Medulla oblongata (tissue), 1 donor: ENCODE data around the gene HELT.
A peak's percentile ranks its signal among the peaks of the same experiment; 100 is the strongest.
"Not testable (repeated sequence)": the region's sequence is repeated elsewhere in the genome, so short reads cannot be mapped to it uniquely, and the experiment has no call there.

Experiments
- DNase-seq: peaks from one replicate; pipeline ENCODE4 v3.0.0-alpha.2; 2015; ENCODE audit errors: extremely low spot score

Gene HELT

DNA sequence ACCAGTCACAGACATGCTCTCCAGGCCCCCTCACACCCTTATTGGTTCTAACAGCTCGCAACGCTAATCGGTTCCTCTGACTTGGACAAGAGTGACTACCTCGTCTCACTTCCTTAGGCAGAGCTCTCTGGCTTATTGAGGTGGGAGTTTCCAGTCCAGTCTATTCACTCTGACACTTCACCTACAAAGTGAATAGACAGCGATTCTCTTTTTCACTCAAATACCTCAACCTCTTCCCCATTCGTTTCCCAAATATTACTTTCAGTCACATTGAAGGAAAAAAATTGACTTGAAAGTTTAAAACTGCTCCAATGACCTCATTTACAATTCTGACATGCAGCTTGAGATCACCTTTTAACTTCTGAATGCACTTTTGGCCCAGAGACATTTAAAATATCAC is 17.7 kb downstream of the HELT start:
- no peak for DNase-seq

DNA sequence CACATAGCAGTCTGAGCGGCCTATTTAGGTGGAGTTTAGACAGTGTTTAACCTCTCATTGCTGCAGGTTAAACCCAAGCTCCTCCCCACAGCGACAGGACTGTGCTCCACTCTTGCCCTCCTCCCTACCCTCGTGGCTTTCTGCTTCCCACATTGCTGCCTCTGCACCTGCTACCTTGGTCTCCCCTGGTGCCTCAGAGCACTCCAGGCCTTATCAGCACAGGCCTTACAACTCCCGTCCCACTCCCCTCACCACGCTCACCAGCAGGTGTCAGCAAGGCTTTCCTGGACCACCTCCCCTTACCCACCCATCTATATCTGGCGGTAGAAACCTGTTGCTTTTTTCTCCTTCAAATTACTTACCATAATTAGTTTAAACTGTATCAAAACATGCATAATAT is 18.6 kb downstream of the HELT start:
- no peak for DNase-seq

DNA sequence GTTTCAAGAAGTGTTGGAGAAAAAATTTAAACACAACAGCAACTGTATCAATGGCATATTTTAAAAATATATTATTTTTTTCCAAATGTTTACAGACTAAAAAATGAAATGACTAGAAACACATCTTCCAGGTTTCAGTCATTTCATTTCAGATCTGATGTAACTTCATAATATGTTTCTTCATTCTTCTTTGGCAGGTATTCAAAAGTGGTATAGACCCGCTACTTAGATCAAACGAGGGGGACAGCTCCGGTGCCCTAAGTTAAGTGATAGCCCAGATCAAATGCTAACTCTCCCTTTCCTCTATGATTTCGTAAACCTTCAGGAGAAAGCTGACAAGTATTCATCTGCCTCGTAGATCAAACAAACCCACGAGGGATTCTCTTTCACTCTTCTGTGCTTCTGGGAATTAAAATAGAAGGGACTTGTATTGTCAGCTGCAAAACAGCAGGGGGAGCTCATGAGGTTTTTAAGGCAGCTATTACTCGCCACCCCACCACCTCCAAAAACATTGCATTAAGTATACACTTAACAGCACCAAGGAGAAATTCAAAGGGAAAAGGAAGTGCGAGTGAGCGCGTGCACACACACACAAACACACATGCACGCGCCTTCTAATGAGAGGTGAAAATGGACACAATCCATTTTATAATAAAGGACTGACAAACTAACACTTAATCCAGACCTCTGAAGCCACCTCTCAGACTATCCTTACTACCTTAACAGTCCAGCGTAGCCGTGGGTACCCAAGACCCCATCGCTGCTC is 21.4 kb downstream of the HELT start:
- peak; percentile 72 for DNase-seq

DNA sequence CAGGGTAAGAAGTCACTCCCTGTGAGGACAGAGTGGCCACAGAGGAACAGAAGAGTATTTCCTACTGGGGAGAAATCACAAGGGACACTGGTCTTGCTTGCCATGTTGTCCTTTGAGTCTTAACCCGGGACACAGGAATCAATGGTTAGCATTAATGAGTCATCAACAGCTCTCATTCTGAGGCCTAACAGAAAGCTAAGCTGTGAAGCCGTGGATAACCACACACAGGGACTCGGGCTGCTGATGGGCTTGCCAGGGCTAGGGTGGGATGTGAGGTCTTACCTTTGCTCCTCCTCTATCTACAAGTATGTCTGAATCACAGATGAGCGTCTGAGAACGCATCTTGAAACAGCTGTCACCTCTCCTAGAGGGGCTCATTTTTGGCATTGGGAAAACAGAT is 22.2 kb downstream of the HELT start:
- DNase-seq: no peak

DNA sequence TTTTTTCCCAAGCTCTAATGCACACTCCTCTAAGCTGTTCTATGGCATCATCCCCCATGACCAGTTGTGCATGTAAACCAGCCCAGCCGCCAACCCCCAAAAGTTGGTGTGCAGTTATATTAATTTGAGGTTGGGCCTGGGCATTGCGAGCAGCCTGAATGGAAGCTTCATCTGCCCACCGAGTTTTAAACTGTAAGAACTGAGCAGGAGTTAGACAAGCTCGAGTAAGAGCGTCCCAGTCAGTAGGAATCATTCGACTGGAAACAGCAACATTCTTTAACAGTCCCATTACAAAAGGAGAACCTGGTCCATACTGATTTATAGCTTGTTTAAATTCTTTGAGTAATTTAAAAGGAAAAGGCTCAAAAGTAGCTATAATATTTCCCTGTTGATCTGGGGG is 32.0 kb downstream of the HELT start:
- not testable (repeated sequence) for DNase-seq

DNA sequence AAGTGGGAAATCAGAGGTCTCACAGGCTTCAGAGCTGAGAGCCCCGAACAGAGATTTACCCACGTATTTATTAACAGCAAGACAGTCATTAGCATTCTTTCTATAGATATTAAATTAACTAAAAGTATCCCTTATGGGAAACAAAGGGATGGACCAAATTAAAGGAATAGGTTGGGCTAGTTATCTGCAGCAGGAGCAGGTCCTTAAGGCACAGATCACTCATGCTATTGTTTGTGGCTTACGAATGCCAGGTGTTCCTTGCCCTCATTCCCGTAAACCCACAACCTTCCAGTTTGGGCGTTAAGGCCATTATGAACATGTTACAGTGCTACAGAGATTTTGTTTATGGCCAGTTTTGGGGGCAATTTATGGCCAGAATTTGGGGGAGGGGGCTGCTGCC is 33.0 kb downstream of the HELT start:
- not testable (repeated sequence) for DNase-seq

DNA sequence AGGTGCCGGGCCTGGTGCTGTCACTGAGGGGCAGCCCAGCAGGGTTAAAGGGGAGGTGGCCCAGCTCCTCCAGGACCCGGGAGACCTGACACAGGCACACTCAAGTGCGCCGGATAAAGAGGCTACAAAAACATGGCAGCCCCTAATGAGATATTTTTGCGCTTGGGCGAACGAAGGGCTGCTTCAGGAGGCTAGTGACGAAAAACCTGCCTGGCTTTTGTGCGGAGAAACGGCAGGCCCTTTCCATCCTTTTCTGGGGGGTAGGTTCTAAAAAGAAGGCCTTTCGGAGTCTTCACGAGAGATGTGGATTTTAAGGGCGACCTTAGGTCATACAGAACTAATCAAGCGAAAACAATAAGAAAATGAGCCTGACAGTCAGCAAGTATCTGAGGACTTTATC is 35.5 kb downstream of the HELT start:
- DNase-seq: no peak

DNA sequence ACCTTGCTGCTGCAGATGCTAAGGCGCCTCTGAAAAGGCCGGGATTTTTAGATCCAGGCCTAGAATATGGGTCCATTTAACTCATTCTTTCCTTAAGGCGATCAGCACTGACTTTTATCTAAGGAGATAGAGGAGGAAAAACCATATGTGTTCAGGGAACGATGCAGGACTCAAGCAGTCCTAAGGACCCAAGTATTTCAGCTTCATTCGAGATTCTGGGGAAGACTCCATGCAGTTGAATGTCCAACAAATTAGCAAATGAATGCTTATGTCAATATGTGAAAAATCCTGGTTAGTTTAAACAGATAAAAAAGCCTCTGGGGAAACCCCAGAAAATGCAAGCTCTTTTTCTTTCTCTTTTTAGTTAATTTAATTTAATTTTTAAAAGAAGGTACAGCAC is 36.0 kb downstream of the HELT start:
- DNase-seq: no peak

DNA sequence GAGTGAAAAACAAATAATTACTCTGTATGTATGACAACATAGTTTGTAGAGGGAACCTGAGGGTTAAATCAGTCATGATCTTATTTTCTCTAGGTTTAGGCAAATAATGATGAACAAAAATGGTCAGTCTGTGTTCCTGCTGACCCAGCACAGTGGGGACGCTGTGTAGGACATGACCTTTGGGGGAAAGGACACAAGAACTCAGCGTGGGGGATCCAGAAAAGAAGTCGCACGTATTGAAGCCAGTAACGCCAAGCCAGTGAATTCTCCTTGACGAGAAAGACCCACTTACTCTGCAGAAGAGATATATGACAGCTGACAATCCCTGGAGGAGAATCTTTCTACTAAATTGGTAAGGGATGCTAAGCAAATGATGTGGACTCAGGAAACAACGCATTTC is 36.6 kb downstream of the HELT start:
- DNase-seq: no peak

DNA sequence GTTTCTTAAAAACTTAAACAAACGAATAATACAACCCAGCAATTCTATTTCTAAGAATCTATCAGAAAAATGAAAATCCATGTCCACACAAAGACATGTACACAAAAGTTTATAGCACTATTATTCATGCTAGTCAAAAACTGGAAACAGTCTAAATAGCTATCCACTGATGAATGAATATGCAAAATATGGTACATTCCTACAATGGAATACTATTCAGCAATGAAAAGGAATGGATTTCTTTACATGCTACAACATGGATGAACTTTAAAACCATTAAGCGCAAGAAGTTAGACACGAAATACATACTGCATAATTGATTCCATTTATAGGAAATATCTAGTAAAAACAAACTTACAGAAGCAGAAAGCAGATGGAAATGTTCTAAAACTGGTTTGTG is 43.3 kb downstream of the HELT start:
- no peak for DNase-seq

DNA sequence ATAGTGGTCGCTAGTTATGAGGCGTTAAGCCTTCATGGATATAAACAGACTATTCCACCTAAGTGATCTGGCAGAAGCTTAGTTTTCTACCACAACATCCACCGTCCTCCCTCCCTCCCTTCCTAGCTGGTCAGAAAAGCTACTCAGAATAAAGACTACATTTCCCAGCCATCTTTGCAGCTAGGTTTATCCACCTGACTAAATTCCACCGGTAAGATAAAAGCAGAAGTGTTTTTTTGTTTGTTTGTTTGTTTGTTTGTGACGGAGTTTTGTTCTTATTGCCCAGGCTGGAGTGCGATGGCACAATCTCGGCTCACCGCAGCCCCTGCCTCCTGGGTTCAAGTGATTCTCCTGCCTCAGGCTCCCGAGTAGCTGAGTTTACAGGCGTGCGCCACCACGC is 44.3 kb downstream of the HELT start:
- no peak for DNase-seq

DNA sequence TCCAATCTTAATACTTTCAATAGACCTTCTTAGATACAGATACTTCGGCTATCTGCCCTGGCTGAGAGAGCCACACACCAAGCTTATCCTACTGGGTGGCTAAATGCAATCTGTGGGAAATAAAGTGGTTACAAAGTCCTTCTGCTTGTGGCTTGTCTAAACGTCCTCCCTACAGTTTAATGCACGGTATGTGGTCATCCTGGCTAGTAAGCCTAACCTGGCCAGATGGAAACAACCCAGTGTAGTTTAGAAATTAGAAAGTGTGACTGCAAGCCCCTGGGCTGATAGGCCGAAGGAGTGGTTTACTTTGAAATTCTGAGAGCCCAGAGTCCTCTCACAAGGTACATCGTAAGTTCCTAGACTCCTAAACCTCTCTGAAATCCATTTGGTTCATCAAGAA is 47.9 kb downstream of the HELT start:
- DNase-seq: no peak

DNA sequence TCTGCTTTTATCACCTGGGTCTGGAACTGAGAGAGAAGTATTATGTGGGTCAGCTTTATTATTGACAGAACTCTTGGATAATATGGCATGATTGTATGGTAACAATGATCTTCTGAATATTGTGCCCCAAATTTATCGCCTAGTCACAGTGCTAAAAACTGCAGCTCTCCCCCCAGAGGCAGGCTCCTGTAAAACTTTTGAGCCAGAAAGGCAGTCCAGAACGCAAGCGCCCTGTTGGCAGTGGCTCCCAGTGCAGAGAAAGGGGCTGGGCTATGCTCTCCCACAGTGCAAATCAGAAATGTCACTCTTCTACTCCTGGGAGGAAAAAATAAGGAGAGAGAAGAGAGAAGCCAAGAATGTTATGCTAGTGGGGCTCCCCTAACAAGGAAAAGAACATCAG is 50.5 kb downstream of the HELT start:
- no peak for DNase-seq
